Stimulated activated CD8-positive, alpha-beta memory T cell treated with anti-CD3 and anti-CD28 coated beads, Interleukin-7, amount 100 ng/mL, for 48 hours (primary cell): ENCODE results near the gene LRRTM1.

ENCODE experiments used
- DNase-seq, 2 donors: peaks; one replicate each; pipeline ENCODE4 v3.0.0-alpha.2; 2020; ENCODE audit warnings: low read depth in 1 of 2; ENCODE audit errors: extremely low read depth in 1 of 2

LRRTM1 gene

GRCh38 chr2:80252294-80252986 lies 52.1 kb downstream of the LRRTM1 start:
- DNase-seq, result no peak
